GM12891 (cell line): ENCODE results near the gene APOL6.

Source experiments
- POLR2A ChIP-seq: IDR thresholded peaks from 2 replicates; pipeline ENCODE4 v1.6.1; 2011; ENCODE audit warnings: low read depth, low read length, control low read depth
- POLR2AphosphoS5 ChIP-seq: IDR thresholded peaks from 2 replicates; pipeline ENCODE4 v1.6.1; 2011; ENCODE audit warnings: low read depth, low read length, control low read depth

DNA sequence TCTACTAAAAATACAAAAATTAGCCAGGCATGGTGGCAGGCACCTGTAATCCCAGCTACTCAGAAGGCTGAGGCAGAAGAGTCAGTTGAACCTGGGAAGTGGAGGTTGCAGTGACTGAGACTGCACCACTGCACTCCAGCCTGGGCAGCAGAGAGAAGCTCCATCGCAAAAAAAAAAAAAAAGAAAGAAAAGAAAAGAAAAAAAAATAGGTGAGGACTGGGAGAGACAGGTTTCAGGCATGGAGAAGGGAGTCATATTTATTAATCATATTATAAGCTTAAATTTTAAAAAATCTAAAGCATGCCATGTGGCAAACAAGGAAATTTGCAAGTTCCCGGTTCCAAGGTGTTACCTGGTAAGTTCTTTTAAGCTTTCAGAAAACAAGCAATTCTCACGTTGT, 69.3 kb downstream of the APOL6 start, which contains the start of gene APOL5:
- TF ChIP-seq POLR2A = no peak
- TF ChIP-seq POLR2AphosphoS5 = no peak
